LNCaP clone FGC (cell line): ENCODE data around the gene MED15.

Source experiments
- DNase-seq: peaks from one replicate; pipeline ENCODE4 v3.0.0-alpha.2; 2011; ENCODE audit warnings: low read depth
- H3K4me3 ChIP-seq: 2 replicates; pipeline ENCODE4 v1.5.1; 2011; ENCODE audit warnings: mild to moderate bottlenecking, low read depth, low read length, control low read depth
- CTCF ChIP-seq: IDR thresholded peaks from 2 replicates; pipeline ENCODE4 v1.5.1; 2012; ENCODE audit warnings: mild to moderate bottlenecking; ENCODE audit not compliant: control insufficient read depth, insufficient read depth; ENCODE audit errors: extremely low read depth

Gene MED15

GRCh38 chr22:20586403-20586745 is 79.0 kb downstream of the MED15 start:
- no peak for DNase-seq
- TF ChIP-seq CTCF, result no peak
- no peak overlapping the region for H3K4me3 ChIP-seq

- no peak for TF ChIP-seq CTCF
- H3K4me3 ChIP-seq, result no peak overlapping the region
- DNase-seq, result no peak
These were observed 80.0 kb downstream of the MED15 start for GRCh38 chr22:20587206-20587958.

DNA sequence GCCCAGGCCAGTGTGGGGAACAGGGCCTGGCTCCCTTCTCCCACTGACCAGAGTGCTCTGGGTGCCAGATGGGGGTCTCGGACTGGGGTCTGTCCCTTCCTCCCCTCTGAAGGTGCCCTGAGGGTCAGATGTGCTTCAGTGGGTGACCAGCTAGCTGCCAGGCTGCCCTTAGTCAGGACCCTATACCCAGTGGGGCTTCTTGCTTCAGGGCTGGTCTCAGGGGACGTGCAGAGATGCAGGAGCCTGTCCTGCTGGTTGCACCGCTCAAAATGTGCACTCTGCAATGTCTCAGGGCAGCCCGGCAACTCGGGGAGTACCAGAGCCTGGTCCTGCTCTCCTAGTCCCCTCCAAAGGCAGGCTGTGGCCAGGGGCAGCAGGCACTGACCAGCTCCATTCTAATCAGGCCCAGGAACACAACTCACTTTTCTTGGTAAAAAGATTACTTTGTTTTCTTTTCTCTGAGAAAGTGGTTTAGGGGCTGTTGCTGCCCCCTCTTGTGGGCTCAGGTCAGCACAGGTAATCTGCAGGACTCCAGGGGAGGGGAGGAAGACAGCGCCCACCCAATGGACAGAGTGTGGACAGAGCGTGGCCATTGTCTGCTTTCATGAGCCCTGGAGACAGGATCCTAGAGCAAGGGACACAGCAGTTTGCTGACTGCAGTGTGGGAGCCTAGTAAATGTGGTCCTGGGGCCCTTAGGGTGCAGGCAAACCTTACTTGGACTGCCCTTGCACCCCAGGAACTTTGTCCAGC is 80.9 kb downstream of the MED15 start:
- TF ChIP-seq CTCF, result no peak
- DNase-seq, result no peak
- no peak overlapping the region for H3K4me3 ChIP-seq

DNA sequence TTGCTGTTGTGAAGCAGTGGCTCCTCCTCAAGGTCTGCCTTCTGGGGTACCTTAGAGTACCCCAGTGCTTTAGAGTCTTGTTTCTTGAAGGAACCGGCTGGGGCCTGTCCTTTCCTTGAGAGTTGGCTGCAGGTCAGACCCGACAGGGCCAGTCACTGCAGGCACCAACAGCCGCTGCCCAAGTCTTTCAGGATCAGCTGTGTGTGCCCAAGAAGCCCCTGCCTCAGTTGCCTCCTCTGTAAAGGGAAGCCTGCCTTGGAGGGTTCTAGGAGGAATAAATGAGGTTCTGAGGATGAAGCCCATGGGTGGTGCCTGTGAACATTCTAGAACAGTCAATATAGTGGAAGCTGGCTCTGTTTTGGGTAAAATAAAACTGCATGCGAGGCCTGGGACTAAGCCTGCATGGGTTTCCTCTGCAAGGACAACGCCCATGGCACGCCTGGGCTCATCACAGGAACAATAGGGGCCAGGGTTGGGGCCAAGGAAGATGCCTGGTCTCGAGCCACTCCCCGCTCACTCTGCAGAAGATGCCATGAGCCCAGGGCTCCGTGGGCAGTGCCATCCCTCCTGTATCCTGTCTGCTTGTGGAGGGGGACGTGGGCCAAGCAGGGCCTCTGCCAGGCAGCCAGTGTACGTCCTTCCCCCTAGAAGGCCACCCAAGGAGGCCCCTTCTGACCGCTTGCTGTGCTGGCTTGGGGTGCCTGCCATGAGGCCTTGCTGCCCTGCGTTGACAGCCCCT is 81.6 kb downstream of the MED15 start:
- no peak overlapping the region for H3K4me3 ChIP-seq
- DNase-seq, result no peak
- no peak for TF ChIP-seq CTCF

DNA sequence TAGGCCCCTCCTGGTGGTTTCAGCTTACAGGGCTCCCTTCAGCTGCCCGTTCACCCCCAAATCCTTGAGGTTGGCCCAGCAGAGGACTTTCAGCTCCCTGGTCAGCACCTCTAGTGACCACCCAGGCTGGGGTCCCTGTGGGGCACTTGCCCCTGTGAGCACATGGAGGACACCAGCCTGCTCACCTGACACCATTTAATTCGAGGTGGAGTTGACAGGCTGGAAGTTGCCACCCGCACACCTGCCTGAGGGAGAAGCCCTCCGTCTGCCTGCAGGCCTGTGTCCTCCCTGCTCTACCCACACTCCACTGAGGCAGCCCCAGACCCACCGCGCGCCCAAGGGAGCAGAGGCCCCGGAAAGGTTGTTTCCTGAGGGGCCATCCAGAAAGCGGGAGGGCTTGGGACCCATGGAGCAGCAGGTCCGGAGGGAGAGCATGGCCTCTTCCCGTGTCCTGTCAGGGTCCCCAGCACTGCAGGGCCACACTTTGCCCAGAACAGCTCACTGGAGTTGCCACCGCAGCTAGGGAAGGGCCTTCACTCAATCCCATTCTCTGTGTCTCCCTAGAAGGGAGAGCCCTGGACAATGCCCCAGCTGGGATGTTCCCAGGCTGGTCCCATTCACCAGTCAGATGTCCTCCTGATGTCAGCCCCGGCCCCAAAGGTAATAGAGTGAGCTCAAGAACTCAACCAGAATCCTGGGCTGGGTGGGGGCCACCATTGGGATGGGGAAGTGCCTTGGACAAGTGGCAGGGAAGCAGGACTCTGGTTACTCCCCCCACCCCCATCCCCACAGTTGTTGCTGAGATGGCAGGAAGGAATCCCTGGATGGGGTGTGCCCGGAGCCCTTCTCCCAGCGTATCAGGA is 82.4 kb downstream of the MED15 start:
- no peak for TF ChIP-seq CTCF
- no peak overlapping the region for H3K4me3 ChIP-seq
- DNase-seq, result no peak

DNA sequence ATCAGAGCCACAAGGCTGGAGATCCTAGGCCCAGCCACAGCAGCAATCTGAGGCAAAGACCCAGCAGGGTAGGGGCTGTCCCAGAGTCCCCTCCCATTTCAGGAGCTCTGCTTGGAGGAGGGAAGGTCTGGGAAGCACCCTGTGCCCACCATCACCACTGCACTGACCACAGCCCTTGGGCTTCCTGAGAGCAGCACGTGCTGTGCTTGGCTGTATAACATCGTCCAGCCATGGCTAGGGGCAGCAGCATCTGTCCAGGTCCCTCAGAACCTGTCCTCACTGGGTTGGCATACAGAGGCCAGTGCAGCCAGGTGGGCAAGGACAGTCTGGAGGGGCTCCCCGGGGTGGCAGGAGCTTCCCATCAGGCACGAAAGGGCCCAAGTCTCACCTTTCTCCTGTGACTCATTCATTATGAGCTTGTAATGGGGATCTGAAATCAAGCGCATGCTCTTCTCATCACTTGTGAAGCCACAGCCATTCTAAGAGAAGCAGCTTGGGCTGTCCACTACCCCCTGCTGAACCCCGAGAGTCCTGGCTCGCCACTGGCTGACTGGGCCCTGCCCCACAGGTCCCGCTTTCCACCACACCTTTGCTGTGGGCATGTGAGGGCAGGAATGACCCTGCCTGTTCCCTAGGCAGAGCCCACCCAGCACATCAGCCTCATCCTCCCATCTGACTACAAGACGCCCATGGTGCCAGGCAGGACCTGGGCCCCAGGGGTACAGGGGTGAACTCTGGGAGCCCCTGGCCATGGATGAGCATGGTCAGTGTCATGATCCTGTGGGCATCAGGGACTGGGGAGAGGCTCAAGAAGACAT is 83.3 kb downstream of the MED15 start:
- DNase-seq, result no peak
- no peak overlapping the region for H3K4me3 ChIP-seq
- TF ChIP-seq CTCF, result no peak
